MCF 10A (cell line): ENCODE measurements around the gene PIGO. TPM values are rescaled to one million over a fixed set of nuclear protein-coding genes. Genes with fewer than 3 reads are reported as not detected.

Source experiments
- Bru-seq: library from RNA; stranded (reverse); fragments of 400-500 nt; gene quantifications from one replicate; lab custom pipeline; 2021; lab: Mats Ljungman, UMichigan
- BruChase-seq, 2 experiments: library from RNA; stranded (reverse); fragments of 400-500 nt; gene quantifications; one replicate each; lab custom pipeline; 2021; lab: Mats Ljungman, UMichigan
- BruUV-seq: library from RNA; stranded (reverse); fragments of 400-500 nt; replicated peaks from 2 replicates; lab custom pipeline; 2021; lab: Mats Ljungman, UMichigan
- CTCF ChIA-PET: fragments of 300-600 bp; sonication (Branson Sonifier 250); formaldehyde crosslinking; extraction: SDS; loops from one replicate; lab custom pipeline; 2021; ENCODE audit warnings: antibody characterized with exemption, inconsistent platforms; lab: Yijun Ruan, JAX
- POLR2A ChIA-PET: fragments of 300-600, 350-650 bp; sonication (Branson Sonifier 250); formaldehyde crosslinking; extraction: SDS; loops from one replicate; lab custom pipeline; 2020; ENCODE audit warnings: antibody characterized with exemption, inconsistent platforms; lab: Yijun Ruan, JAX
- DNase-seq: peaks from one replicate; pipeline ENCODE4 v3.0.0-alpha.2; 2018; ENCODE audit not compliant: unreplicated experiment
- H3K27ac Mint-ChIP-seq: one replicate; pipeline ENCODE4 v1.8.0; 2022; ENCODE audit warnings: mild to moderate bottlenecking, low read depth, mixed read lengths; ENCODE audit not compliant: unreplicated experiment
- H3K27me3 Mint-ChIP-seq: one replicate; pipeline ENCODE4 v1.8.0; 2022; ENCODE audit warnings: mixed read lengths; ENCODE audit not compliant: insufficient read depth, unreplicated experiment
- H3K36me3 Mint-ChIP-seq: one replicate; pipeline ENCODE4 v1.8.0; 2022; ENCODE audit warnings: mild to moderate bottlenecking, moderate library complexity, mixed read lengths; ENCODE audit not compliant: insufficient read depth, unreplicated experiment
- H3K4me1 Mint-ChIP-seq: one replicate; pipeline ENCODE4 v1.8.0; 2022; ENCODE audit warnings: mixed read lengths; ENCODE audit not compliant: insufficient read depth, unreplicated experiment
- H3K4me3 Mint-ChIP-seq: one replicate; pipeline ENCODE4 v1.8.0; 2022; ENCODE audit warnings: mild to moderate bottlenecking, moderate library complexity, mixed read lengths; ENCODE audit not compliant: unreplicated experiment
- H3K9me3 Mint-ChIP-seq: one replicate; pipeline ENCODE4 v1.8.0; 2022; ENCODE audit warnings: mixed read lengths; ENCODE audit not compliant: unreplicated experiment
- intact Hi-C: fragments of 100-400 bp; cut with micrococcal nuclease; formaldehyde crosslinking; loops from 2 replicates; pipeline ENCODE4 v1.14.1; 2022
- long read RNA-seq: library from polyadenylated mRNA; stranded (forward); transcript quantifications from one replicate; pipeline ENCODE4 v2.0.0, GENCODE V29; 2022
- total RNA-seq: library from RNA; stranded (reverse); gene quantifications from 2 replicates; pipeline ENCODE4 v1.2.3, GENCODE V29; 2022
- TF ChIP-seq, protein P1 (sequence below): fragments of 200-600 bp; IDR thresholded peaks from one replicate; pipeline ENCODE4 v1.8.0; 2022; ENCODE audit warnings: antibody characterized with exemption, mild to moderate bottlenecking; ENCODE audit not compliant: unreplicated experiment

The PIGO gene
- total RNA-seq, result 34.8 and 39.2 TPM in 2 replicates
- Bru-seq, nascent RNA, result percentile 78 among the genes with signal in this experiment
- BruChase-seq, experiment 1, labeled RNA remaining after a 6-hour chase, result percentile 89 among the genes with signal in this experiment
- percentile 80 among the genes with signal in this experiment for BruChase-seq, experiment 2, labeled RNA remaining after a 2-hour chase
- long read RNA-seq, full-length matches to known transcripts, result 51 of 119 reads
- long read RNA-seq, partial matches to known transcripts, result 42 of 119 reads
- long read RNA-seq, other reads (novel, unspliced or antisense), result 26 of 119 reads

DNA sequence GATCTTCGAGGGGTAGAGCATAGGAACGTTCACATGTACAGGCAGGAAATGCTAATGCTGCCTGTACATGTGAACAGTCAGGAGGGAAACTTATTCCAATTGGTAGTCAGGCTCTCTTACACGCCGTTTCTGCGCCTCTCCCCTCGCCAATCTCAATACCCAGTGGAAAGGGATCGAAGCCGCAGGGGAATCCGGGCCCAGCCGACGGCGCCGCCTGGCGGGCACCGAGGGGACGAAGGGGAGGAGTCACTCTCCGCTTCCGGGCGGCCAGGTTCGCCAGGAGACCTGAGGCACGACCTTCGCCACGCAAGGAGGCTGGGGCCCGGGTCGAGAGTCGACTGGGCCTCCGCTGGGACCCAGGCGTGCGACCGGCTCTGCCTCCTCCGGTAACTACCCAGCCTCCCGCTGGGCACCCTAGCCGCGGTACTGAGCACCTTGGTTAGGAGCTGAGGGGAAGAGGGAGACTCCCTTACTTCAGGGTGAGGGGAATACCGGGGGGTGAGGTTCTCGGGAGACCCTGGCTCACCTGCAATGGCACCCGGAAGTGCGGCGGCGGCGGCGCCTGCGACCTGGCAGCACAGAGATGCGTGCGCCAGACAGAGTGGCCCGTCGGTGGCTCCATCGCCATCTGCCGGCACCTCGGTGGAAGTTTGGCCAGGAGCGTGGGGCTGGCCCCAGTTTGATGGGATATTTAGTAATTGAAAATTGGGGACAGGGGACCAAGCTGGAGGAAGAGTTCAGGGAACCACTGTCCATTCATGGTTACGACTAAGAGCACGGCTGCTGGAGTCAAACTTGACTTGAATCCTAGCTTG, at the start of gene PIGO:
Gene PIGO, minus strand, starts transcription at position 557 of the 815 bp plus-strand sequence. CDS start 1,026 bp downstream, outside the sequence.
- H3K27ac Mint-ChIP-seq, result peak within 1 kb of the TSS; percentile 95
- peaks cover 32% of the 10 kb centered on the region for H3K36me3 Mint-ChIP-seq
- H3K4me3 Mint-ChIP-seq, result peak within 1 kb of the TSS; percentile 85
- peak; percentile 85 for DNase-seq
- BruUV-seq, result TSS peak; percentile 69
- TF ChIP-seq, protein P1, sequence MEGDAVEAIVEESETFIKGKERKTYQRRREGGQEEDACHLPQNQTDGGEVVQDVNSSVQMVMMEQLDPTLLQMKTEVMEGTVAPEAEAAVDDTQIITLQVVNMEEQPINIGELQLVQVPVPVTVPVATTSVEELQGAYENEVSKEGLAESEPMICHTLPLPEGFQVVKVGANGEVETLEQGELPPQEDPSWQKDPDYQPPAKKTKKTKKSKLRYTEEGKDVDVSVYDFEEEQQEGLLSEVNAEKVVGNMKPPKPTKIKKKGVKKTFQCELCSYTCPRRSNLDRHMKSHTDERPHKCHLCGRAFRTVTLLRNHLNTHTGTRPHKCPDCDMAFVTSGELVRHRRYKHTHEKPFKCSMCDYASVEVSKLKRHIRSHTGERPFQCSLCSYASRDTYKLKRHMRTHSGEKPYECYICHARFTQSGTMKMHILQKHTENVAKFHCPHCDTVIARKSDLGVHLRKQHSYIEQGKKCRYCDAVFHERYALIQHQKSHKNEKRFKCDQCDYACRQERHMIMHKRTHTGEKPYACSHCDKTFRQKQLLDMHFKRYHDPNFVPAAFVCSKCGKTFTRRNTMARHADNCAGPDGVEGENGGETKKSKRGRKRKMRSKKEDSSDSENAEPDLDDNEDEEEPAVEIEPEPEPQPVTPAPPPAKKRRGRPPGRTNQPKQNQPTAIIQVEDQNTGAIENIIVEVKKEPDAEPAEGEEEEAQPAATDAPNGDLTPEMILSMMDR, result peak; percentile 49
- POLR2A ChIA-PET, result interaction anchor here (0.6 to 7.0 kb wide), 12 partner anchors 9 to 810 kb away, joined by 3 to 85 read pairs (median 3); partner anchors contain the start of genes ATOSB, FANCG, GALT and HRCT1
- H3K4me1 Mint-ChIP-seq, result peaks cover 15% of the 10 kb centered on the region
- CTCF ChIA-PET, result interaction anchor here (0.6 to 4.3 kb wide), 30 partner anchors 9 to 1918 kb away, joined by 3 to 29 read pairs (median 3); partner anchors contain the start of genes FANCG and VCP
- intact Hi-C loops, result loop anchor here (1.0 to 2.0 kb wide), 6 partner anchors 15 to 381 kb away; partner anchors contain the start of gene VCP
- no peaks in the 10 kb centered on the region for H3K27me3 Mint-ChIP-seq
- H3K9me3 Mint-ChIP-seq, result no peaks in the 10 kb centered on the region

DNA sequence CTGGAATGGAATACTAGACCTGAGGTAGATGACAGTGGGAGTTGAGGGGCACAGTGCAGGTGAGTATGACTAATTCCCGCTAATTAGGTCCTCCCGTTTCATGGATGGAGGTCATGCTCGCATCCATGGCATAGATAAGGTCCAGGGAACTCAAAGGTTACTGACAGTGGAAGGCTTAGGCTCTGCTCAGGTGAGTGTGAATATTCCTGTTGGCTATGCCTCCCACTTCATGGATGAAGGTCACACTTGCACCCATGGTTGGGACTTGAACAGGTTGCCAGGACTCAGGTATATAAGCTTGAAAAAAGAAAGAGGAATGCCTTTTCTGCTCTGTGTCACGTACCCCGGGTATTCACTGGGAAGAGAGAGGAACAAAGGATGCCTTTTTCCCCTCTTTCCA, 45.6 kb upstream of the PIGO start:
- ChIA-PET POLR2A (no interaction called here), CTCF (no interaction called here)
- no peaks in the 10 kb centered on the region for H3K4me1 Mint-ChIP-seq
- no peak for DNase-seq
- no TSS peak for BruUV-seq
- no peak overlapping the region for H3K4me3 Mint-ChIP-seq
- no peaks in the 10 kb centered on the region for H3K36me3 Mint-ChIP-seq
- no peaks in the 10 kb centered on the region for H3K27me3 Mint-ChIP-seq
- H3K27ac Mint-ChIP-seq, result no peak overlapping the region
- intact Hi-C loops, result no loop called here
- peaks cover 7% of the 10 kb centered on the region for H3K9me3 Mint-ChIP-seq
- TF ChIP-seq, protein P1, result no peak

DNA sequence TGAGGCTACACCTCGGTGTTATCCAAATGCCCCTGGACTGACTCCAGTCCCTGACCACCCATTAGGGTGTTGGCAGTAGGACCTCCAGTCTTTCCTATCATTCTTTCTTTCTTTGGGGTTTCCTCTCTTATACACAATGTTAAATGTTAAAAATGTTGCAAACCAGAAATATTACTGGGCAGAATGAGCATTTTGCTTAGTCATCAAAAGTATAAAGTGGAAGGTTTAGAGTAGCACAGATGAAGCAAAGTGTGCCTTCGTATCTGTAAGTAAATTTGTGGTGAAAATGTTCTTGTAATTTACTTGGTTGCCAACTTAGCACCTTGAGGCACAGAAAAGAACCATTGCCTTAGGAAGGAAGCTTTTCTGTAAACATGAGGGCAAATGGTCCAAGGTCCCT, 43.7 kb upstream of the PIGO start:
- POLR2A ChIA-PET, result no interaction called here
- TF ChIP-seq, protein P1, result no peak
- intact Hi-C loops, result no loop called here
- Mint-ChIP-seq H3K36me3 (no peaks in the 10 kb centered on the region), H3K4me3 (no peak overlapping the region), H3K27ac (no peak overlapping the region), H3K4me1 (no peaks in the 10 kb centered on the region), H3K27me3 (no peaks in the 10 kb centered on the region), H3K9me3 (peaks cover 7% of the 10 kb centered on the region)
- DNase-seq, result no peak
- CTCF ChIA-PET, result interaction anchor here (0.5 kb wide), 1 partner anchor 21 kb away, joined by 3 read pairs; no protein-coding TSS in a partner anchor
- BruUV-seq, result no TSS peak
